Measurements from ENCODE around the gene STK32B. TPM values are rescaled to one million over a fixed set of nuclear protein-coding genes. Genes with fewer than 3 reads are reported as not detected.

STK32B gene
- total and polyA plus RNA-seq, 2 of the 8 experiments (the other 6 are each of a cell fraction or from before 2014, with no cell fraction given), result 2.3 to 2.5 TPM

GRCh38 chr4:5455003-5455585 is 403.8 kb downstream of the STK32B start:
- Histone ChIP-seq H4K8ac (ENCODE audit: extremely low read depth, insufficient read depth, low read length) (0 out of 2 replicates have a peak overlapping the region, but pooled peaks have one; percentile 2), H3K56ac (replicated peaks; ENCODE audit: insufficient read length, low read depth, low read length) (no peak overlapping the region), H3K23ac (ENCODE audit: insufficient read length) (no peak overlapping the region), H3K18ac (ENCODE audit: extremely low read depth, low read length) (no peak overlapping the region), H3K9ac (replicated peaks in 1 of 4; ENCODE audit: extremely low read depth in 1 of 4, low read depth in 3 of 4, low read length in 3 of 4) (no peak overlapping the region), H2AFZ (ENCODE audit: low read length) (no peak overlapping the region), H4K20me1 (replicated peaks in 1 of 2; ENCODE audit: control insufficient read depth in 1 of 2, insufficient read depth in 2 of 2, low read length in 2 of 2) (no peaks in the 10 kb centered on the region), H3K27me3 (replicated peaks in 1 of 4; ENCODE audit: control insufficient read depth in 3 of 4, extremely low read depth in 1 of 4, insufficient read depth in 3 of 4, low read length in 3 of 4) (no peaks in the 10 kb centered on the region), H3K36me3 (ENCODE audit: control insufficient read depth in 2 of 4, insufficient read depth in 4 of 4, low read length in 3 of 4) (no peaks in the 10 kb centered on the region), H3K4ac (replicated peaks; ENCODE audit: insufficient read length, low read depth, low read length) (peak overlapping the region; percentile 29), H3K23me2 (ENCODE audit: low read depth, low read length) (no peaks in the 10 kb centered on the region), H2BK5ac (ENCODE audit: low read depth, low read length) (no peak overlapping the region), H3K79me1 (ENCODE audit: low read depth, low read length) (no peaks in the 10 kb centered on the region), H2BK12ac (ENCODE audit: low read depth, low read length) (no peak overlapping the region), H2BK15ac (ENCODE audit: low read length) (no peak overlapping the region; the same call in 1 of the 2 replicates), H4K91ac (replicated peaks; ENCODE audit: insufficient read length, low read length) (no peak overlapping the region), H4K5ac (ENCODE audit: insufficient read length, low read depth, low read length) (no peak overlapping the region), H3K4me1 (replicated peaks in 1 of 4; ENCODE audit: control insufficient read depth in 3 of 4, insufficient read depth in 4 of 4, low read length in 3 of 4) (no peaks in the 10 kb centered on the region), H2BK20ac (ENCODE audit: low read length) (no peak overlapping the region), H3K27ac (ENCODE audit: low read depth, low read length) (no peak overlapping the region), H3K14ac (ENCODE audit: insufficient read length) (no peak overlapping the region), H3K4me3 (ENCODE audit: extremely low read depth in 1 of 4, insufficient read depth in 2 of 4, low read depth in 3 of 4, low read length in 4 of 4) (no peak overlapping the region), H2BK120ac (replicated peaks; ENCODE audit: low read depth, low read length) (no peak overlapping the region), H3K9me3 (ENCODE audit: insufficient read depth in 2 of 2, low read depth in 1 of 2, low read length in 1 of 2) (no peaks in the 10 kb centered on the region), H2AK5ac (ENCODE audit: low read depth, low read length) (0 out of 2 replicates have a peak overlapping the region, but pooled peaks have one; percentile 65), H3K4me2 (ENCODE audit: insufficient read depth in 1 of 2, low read depth in 2 of 2, low read length in 2 of 2) (no peak overlapping the region), H3K79me2 (ENCODE audit: control insufficient read depth in 1 of 2, insufficient read depth in 2 of 2, low read length in 2 of 2) (no peaks in the 10 kb centered on the region)
- 94% methylated on average over 14 of the region's 14 CpGs; no CpG with 5 or more reads in 1 of the 2 experiments for WGBS, 2 experiments (ENCODE audit: extremely low coverage in 1 of 2, insufficient coverage in 1 of 2, insufficient read length in 1 of 2, insufficient replicate concordance in 2 of 2, low coverage in 1 of 2, low lambda C conversion rate in 2 of 2, missing lambda C conversion rate in 1 of 2)
- POLR2A ChIA-PET (ENCODE audit: partially characterized antibody), result interaction anchor here (1.4 kb wide), 1 partner anchor 11 kb away, joined by 3 read pairs; no protein-coding TSS in a partner anchor
- CTCF ChIA-PET (ENCODE audit: partially characterized antibody), result interaction anchor here (2.7 to 10.5 kb wide), 2 partner anchors 12 to 57 kb away, joined by 8 to 92 read pairs; no protein-coding TSS in a partner anchor
- DNase-seq (ENCODE audit: low read depth in 1 of 2, low spot score in 2 of 2) (no peak), FAIRE-seq (no peak)
- TF ChIP-seq PHF8 (conservative IDR thresholded peaks at IDR 0.05; ENCODE audit: low read depth, low read length), result no peak
- TF ChIP-seq RAD21 (IDR thresholded peaks at IDR 0.05 in 1 of 2, conservative IDR thresholded peaks at IDR 0.05 in 1 of 2; ENCODE audit: low read depth in 2 of 2, low read length in 2 of 2), result no peak
- TF ChIP-seq KDM5A (IDR thresholded peaks at IDR 0.05; ENCODE audit: low read length), result no peak
- TF ChIP-seq FOSL1 (IDR thresholded peaks at IDR 0.05; ENCODE audit: insufficient read depth, low read depth, low read length), result no peak
- TF ChIP-seq MAX (IDR thresholded peaks at IDR 0.05), result no peak
- TF ChIP-seq CEBPB (IDR thresholded peaks at IDR 0.05; ENCODE audit: low read depth, low read length), result no peak
- no peak for TF ChIP-seq JUND (IDR thresholded peaks at IDR 0.05; ENCODE audit: low read length)
- TF ChIP-seq SP1 (IDR thresholded peaks at IDR 0.05; ENCODE audit: low read depth, low read length), result no peak
- no peak for TF ChIP-seq CREB1 (IDR thresholded peaks at IDR 0.05)
- TF ChIP-seq BRCA1 (IDR thresholded peaks at IDR 0.05; ENCODE audit: low read depth, low read length), result no peak
- TF ChIP-seq SAP30 (IDR thresholded peaks at IDR 0.05; ENCODE audit: insufficient read depth, insufficient replicate concordance, low read length), result no peak

Data from H1 (cell line).